ENCODE measurements around the gene ACLY.
"Not testable (repeated sequence)": the region's sequence is repeated elsewhere in the genome, so short reads cannot be mapped to it uniquely, and the experiment has no call there.

Gene ACLY

DNA sequence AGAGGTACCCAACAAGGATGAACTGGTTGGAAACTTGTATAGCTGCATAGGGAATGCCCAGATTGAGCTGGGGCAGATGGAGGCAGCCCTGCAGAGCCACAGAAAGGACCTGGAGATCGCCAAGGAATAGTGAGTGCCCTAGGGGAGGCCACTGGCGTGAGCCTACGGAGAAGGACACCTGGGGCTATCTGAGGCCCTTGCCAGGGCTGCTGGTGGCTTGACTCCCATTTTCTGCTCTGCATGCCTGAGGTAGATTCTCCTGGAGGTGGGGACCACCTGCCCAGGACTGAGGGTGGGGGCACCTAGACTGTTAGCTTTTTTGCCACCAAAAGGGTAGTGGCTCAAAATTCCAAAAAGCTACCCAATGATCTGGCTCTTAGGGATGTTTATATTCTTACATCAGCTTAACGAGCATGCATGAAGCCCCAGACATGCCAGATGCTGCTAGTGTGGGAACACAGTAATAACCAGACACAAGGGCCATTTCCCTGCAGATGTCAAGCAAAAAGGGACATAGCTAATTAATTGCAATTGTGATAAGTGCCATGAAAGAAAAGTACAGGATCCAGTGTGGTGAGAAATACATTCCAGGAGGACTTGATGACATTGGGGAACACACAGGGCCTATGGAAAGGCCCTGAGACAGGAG, 20.4 kb upstream of the ACLY start:
- no peak for DNase-seq

- no peak for DNase-seq
Measured at GRCh38 chr17:41937970-41938954, 19.5 kb upstream of the ACLY start.

DNA sequence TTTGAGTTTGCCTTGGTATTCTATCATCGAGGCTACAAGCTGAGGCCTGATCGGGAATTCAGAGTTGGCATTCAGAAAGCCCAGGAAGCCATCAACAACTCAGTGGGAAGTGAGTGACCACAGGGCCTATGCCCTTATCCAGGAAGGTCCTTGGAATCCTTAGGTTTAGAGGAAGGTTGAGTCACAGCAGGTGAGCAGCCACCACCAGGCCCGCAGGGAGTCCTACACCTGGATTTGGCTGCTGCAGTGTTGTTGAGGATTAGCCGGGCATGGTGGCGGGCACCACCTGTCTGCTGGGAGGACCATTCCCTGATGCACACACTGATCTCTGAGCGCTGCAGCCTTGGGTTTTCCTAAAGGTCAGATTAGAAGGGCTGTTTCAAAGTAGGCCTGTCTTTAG, 16.9 kb upstream of the ACLY start:
- DNase-seq, result no peak

- peak; percentile 14 for DNase-seq
Measured at GRCh38 chr17:41932816-41933389, 14.2 kb upstream of the ACLY start.

GRCh38 chr17:41931715-41932114, 13.0 kb upstream of the ACLY start:
- DNase-seq, result not testable (repeated sequence)

- not testable (repeated sequence) for DNase-seq
Measured at GRCh38 chr17:41930833-41931156, 12.0 kb upstream of the ACLY start.

- DNase-seq, result peak; percentile 92
Measured at GRCh38 chr17:41930009-41930832, 11.5 kb upstream of the ACLY start, which contains the start of gene ODAD4. Gene ODAD4 (plus strand): TSS chr17:41930617. CDS start chr17:41930724, 107 bp downstream.

DNA sequence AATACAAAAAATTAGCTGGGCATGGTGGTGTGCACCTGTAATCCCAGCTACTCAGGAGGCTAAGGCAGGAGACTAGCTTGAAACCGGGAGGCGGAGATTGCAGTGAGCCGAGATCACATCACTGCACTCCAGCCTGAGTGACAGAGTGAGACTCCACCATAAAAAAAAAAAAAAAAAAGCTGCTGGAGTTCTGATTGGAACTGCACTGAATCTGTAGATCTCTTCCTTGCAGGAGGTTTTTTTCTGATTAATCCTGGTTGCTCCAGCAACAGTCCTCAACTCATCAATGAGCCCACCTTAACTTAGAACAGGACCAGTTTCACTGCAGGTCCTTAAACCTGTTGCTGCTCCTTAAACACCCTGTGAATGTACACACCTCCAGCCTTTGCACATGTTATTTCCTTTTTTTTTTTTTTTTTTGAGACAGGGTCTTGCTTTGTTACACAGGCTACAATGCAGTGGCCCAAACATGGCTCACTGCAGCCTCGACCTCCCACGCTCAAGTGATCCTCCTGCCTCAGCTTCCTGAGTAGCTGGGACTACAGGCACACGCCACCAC, 10.0 kb upstream of the ACLY start:
- no peak for DNase-seq

DNA sequence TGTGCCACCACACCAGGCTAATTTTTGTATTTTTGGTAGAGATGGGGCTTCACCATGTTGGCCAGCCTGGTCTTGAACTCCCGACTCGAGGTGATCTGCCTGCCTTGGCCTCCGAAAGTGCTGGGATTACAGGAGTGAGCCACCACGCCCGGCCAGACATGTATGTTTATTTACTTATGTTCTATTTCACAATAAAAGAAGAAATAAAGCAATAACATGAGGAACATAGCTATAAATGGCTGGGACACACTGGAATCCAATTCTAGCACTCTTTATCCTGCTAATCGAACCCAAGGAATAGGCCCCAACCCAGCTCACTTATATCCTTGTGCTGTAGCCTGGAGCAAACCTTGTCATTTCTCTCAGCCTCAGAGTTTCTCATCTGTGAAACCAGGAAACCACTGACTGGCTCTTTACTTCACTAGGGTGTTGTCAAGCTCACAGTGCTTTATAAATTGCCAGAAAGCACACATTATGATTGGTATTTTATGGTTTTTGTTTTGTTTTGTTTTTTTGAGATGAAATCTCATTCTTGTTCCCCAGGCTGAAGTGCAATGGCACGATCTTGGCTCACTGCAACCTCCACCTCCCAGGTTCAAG, 7.3 kb upstream of the ACLY start:
- no peak for DNase-seq

GRCh38 chr17:41920580-41920955, 1.8 kb upstream of the ACLY start:
- no peak for DNase-seq

DNA sequence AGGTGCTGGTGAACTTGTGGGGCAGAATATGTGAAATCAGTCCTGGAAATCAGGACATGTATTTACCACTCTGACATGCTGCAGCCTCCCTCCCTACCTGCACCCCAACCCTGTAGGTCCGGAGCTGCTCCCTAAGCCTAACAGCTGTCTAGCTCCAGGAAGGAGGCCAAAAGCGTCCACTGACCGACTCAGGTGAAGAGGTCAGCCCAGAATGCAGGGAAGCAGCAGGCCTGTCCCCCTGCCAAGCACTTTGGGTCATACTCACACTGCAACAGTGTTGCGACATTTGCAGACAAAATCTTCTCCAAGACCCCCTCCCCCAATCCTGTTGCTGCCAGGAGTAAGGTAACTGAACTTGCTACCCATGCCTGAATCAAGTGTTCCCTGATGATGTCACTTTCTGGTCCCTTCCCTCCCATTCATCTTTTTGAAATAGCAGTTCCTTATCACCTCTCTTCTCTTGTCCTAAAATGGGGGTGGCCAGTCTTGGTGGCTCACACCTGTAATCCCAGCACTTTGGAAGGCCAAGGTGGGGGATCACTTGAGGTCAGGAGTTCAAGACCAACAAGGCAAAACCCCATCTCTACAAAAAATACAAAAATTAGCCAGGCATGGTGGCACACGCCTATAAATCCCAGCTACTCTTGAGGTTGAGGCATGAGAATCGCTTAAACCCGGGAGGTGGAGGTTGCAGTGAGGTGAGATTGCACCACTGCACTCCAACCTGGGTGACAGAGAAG, 1.3 kb upstream of the ACLY start:
- DNase-seq, result no peak

GRCh38 chr17:41919165-41919817, 540 bp upstream of the ACLY start:
- no peak for DNase-seq

DNA sequence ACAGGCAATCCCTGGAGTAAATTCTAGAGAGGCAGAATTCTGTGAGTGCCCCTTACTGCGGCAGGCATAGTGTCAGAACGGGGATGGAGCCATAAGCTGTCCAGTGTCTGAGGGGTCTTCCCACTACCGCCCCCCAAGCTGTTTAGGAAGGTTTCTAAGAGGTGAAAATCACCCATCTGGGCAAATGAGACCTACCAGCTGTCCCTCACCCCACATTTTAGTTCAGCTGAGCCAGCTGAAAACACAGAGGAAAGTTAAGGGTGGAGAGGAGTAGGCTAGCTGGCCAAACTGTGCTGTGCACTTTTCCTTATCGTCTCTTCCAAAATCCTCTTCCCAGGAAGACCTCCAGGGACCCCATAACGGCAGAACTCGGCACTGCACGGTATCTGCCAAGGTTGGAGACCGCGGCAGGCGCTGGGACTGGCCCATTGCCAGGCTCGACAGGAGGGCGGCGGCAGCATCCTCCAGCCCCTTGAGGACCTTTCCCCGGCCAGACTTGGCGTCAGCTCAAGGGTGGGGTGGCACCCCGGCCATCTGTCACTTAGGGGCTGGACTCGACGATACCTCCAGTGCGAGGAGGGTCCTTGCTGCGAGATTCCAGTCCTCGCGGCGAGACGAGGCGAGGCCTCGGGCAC, 955 bp downstream of the ACLY start:
- DNase-seq, result no peak

GRCh38 chr17:41917192-41917591, 1.6 kb downstream of the ACLY start:
- DNase-seq, result no peak

- no peak for DNase-seq
Measured at GRCh38 chr17:41915566-41915965, 3.2 kb downstream of the ACLY start.

GRCh38 chr17:41915020-41915419, 3.7 kb downstream of the ACLY start:
- no peak for DNase-seq

- DNase-seq, result no peak
Measured at GRCh38 chr17:41914358-41914766, 4.4 kb downstream of the ACLY start.

DNA sequence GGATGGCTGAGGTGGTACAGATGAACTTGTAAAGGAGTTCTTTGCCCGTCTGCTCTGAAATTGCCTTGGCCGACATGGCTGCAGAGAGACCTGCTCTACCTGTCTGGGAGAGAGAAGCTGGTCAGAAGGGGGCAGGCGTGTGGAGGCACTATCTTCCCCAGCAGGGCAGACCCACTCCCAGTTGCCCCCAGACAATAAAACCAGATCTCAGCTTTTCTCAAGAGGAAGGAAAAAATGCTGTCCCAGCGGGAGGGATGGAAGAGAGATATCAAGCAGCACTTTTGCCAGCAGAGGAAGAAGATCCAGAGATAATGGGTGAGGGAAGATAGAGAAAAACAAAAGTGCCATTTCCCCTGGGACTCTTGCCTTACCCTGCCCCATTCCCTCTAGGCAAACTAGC, 5.0 kb downstream of the ACLY start:
- no peak for DNase-seq

GRCh38 chr17:41912925-41913324, 5.8 kb downstream of the ACLY start:
- no peak for DNase-seq

- DNase-seq, result no peak
Measured at GRCh38 chr17:41910701-41911391, 7.9 kb downstream of the ACLY start.

Data from GDM1 (cell line).